Measurements from ENCODE around the gene CAMK2B.
"Not testable (repeated sequence)": the region's sequence is repeated elsewhere in the genome, so short reads cannot be mapped to it uniquely, and the experiment has no call there.

CAMK2B gene

DNA sequence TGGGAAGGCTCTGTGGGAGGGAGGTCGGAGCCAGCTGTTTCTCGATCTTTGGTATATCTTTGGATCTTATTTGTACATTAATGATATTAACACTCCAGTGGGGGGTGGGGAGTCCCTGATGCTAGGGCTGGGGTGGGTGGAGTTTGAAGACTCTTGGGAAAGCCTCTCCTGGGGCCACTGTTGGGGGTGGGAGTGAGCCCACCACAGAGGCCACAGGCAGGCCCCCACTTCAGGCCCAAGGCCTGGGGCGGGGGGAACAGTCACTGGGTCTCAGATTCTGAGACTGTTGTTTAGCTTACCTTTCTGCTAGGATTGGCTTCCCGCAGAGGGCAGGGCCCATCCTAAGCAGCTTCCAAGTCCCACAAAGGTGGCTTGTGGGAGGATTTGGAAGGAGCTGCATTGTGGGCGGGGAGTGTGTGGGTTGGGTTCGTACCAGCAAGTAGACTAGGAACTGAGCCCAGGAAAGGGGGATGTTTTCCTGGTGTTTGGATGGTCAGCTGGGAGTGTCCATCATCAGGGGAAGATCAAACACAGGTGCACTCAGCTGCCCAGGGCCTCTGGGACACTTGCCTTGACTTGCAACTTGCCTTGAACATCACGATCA lies 112.7 kb downstream of the CAMK2B start:
- no peak for DNase-seq

DNA sequence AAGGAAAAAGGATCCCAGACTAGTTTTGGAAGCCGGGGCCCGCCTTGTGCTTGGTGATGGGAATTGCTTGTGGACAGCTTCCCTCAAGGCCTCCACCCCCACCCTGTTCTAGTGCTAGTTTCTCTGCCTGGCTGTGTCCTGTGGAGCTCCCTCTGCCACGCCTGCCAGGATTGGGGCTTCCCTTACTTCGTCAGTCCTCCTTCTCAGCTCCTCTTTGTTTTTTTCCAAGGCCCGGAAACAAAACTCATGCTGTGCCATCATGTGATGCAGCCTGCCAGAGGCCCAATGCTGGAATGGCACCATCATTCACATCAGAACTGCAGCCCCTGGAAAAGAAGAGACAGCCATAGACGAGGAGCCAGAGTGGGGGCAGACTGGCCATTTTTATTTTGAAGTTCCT lies 113.4 kb downstream of the CAMK2B start:
- no peak for DNase-seq

DNA sequence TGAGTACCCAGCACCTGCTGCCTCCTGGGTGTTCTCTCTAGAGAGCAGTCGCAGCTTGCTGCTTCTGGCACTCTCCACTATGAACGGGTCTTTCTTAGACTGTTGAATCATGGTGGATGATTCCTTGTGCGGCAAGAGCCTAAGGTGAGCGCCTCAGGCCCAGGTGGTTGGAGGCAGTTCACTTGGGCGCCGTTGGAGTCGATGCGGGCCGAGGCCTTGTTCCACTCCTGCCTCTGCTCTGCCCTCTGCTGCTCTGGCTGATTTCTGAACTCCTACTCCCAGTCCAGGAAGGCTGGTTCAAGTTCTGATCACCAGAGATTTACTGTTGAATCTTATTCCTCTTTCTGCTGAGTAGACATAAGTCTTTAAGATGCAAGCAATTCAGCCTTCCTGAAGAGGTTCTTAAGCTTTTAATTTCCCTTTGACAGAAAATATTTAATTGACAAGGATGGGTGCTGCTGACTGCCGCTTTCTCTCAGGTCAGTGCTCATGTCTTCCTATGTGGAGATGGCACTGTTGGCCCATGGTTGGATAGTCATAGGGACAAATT lies 114.2 kb downstream of the CAMK2B start:
- no peak for DNase-seq

- no peak for DNase-seq
These were observed 115.3 kb downstream of the CAMK2B start for GRCh38 chr7:44210107-44210506.

DNA sequence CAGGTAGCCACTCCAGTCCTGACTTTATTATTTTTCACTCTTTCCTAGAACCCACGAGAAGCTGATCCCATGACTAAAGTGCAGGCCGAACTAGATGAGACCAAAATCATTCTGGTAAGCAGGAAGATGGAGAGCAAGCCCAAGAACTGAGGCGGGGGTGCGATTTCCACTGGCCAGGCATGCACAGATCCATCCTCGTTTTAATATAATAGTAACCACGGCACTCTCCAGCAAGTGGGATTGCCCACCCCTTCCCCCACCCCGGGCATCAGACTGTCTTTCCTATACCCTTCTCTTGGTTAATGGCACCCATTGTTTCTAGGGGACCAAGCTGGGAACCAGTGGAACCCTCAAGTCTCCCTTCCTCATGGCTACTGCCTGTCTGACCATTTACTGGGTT lies 117.3 kb downstream of the CAMK2B start:
- DNase-seq, result no peak

GRCh38 chr7:44206008-44206407 lies 119.4 kb downstream of the CAMK2B start:
- no peak for DNase-seq

DNA sequence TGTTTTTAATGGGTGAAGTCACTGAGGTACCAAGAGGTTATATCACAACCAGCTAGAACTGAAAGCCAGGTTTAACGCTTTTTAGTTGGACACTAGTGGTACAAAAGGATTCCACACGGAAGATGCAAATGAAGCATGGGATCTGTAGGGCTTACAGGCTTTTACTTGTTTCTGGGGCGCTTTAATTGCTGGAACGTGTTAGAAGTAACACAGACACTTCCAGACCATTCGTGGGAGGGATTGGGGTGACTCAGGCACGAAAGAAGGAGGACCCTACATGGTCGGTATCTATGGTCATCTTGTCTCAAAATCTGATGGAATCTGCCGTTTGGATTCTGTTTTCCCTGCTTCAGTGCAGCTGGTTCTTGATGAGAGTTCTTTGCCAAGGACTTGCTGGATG lies 123.6 kb downstream of the CAMK2B start:
- DNase-seq, result no peak

- peak; percentile 99 for DNase-seq
These were observed 124.5 kb downstream of the CAMK2B start, which contains the start of gene YKT6 for GRCh38 chr7:44200699-44201461. YKT6 (plus strand) TSS chr7:44200978; CDS start chr7:44201136, 158 bp downstream.

DNA sequence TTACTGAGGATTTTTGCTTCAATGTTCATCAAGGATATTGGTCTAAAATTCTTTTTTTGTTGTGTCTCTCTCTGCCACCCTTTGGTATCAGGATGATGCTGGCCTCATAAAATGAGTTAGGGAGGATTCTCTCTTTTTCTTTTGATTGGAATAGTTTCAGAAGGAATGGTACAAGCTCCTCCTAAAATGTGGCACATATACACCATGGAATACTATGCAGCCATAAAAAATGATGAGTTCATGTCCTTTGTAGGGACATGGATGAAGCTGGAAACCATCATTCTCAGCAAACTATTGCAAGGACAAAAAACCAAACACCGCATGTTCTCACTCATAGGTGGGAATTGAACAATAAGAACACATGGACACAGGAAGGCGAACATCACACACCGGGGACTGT lies 125.2 kb downstream of the CAMK2B start:
- not testable (repeated sequence) for DNase-seq

DNA sequence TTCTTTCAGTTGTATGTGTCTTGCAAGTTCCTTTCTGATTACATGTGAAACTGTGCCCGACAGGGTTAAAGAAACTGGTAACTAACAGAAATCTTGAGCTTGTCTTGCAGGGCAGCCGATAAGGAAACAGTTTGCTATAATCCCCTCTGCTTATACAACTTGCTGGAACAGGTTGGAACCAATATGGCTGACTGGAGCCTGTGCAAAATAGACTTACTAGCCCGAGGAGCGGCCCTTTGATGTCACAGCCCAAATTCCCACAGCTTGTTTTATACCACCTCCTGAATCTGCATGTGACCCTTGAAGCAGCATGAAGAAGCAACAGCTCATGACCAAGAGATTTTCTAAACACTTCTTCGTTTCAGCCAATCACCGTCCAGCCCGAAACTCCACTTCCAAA lies 127.9 kb downstream of the CAMK2B start:
- DNase-seq, result no peak

- DNase-seq, result peak; percentile 76
These were observed 128.9 kb downstream of the CAMK2B start for GRCh38 chr7:44196450-44196872.

GRCh38 chr7:44195889-44196288 lies 129.5 kb downstream of the CAMK2B start:
- no peak for DNase-seq

GRCh38 chr7:44194562-44195145 lies 130.7 kb downstream of the CAMK2B start:
- no peak for DNase-seq

- DNase-seq, result peak; percentile 47
These were observed 131.3 kb downstream of the CAMK2B start for GRCh38 chr7:44194069-44194468.

- no peak for DNase-seq
These were observed 132.2 kb downstream of the CAMK2B start for GRCh38 chr7:44193011-44193802.

DNA sequence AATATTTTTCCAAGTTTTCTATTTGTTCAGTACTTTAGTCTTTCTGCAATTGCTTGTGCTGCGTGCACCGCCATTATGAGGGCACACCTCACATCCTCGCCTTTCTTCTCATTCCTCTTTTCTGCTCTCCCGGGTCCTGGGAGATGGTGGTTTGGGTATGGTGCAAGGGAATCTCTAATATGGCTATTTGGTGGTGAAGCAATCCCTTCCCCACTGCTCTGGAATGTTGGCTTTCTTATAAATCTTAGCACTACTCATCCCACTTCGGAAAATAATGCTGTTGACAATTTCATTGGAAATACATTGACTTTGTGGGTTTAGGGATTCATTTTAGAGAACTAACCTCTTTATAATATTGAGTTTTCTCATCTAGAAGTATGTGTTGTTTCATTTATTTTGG lies 134.2 kb downstream of the CAMK2B start:
- no peak for DNase-seq

GRCh38 chr7:44189993-44190872 lies 135.2 kb downstream of the CAMK2B start:
- no peak for DNase-seq

DNA sequence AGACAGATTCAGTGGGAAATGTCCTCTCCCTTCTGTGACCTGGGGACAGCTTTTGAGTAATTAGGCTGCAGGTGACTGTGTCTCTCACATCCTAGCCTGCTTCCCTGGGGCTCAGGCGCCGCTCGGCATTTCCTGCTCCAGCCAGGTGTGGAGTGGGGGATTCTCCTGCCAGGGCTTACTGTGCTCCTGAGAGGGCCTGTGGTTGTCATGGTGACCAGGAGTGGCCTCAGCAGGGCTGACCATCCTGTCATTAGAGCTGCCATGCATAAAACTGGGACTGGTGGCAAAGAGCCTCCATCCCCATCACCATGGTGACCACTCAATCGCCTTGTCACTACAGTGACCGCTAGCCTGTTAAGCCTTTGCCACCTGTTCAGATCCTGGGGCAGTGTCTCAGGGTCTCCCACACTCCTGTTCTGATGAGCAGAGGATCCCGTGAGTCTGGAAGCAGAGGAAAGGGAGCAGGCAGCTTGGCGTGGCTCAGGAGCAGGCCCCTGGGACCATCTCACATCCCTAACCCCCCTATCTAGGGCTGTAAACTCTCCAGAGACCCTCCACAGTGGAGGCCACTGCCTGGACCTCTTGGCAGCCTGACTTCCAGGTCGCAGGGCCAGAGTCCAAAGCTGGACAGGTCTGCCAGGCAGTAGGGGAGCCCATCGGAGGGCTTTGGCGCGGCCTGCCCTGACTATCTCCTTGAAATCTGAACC lies 136.0 kb downstream of the CAMK2B start, which contains the start of gene GCK:
TSS of gene GCK (minus strand) at position 154 of the 707 bp plus-strand sequence. CDS start 486 bp downstream, outside the sequence.
- DNase-seq, result no peak

- DNase-seq, result no peak
These were observed 136.7 kb downstream of the CAMK2B start for GRCh38 chr7:44188480-44189225.
